Central memory CD8-positive, alpha-beta T cell (primary cell): Measurements from ENCODE around the gene C16orf89.
"Not testable (repeated sequence)": the region's sequence is repeated elsewhere in the genome, so short reads cannot be mapped to it uniquely, and the experiment has no call there.

Source experiments
- ATAC-seq: fragments of 150-1000 bp; cut with Tn5 transposase; replicated peaks from 2 replicates; pipeline ENCODE4 v1.10.0; 2022; ENCODE audit warnings: mild to moderate bottlenecking, moderate FRiP score, moderate number of reproducible peaks; ENCODE audit not compliant: poor library complexity, severe bottlenecking; ENCODE audit errors: extremely low read depth
- DNase-seq, 2 donors: peaks; one replicate each; pipeline ENCODE4 v3.0.0; 2021; ENCODE audit warnings: low spot score in 2 of 2
- H3K27ac Mint-ChIP-seq: one replicate; pipeline ENCODE4 v1.8.0; 2022; ENCODE audit warnings: low read depth, mild to moderate bottlenecking, moderate library complexity, mixed read lengths
- H3K27me3 Mint-ChIP-seq: one replicate; pipeline ENCODE4 v1.8.0; 2022; ENCODE audit warnings: mixed read lengths
- H3K36me3 Mint-ChIP-seq: one replicate; pipeline ENCODE4 v1.8.0; 2022; ENCODE audit warnings: mild to moderate bottlenecking, moderate library complexity, mixed read lengths; ENCODE audit not compliant: insufficient read depth
- H3K4me1 Mint-ChIP-seq: one replicate; pipeline ENCODE4 v1.8.0; 2022; ENCODE audit warnings: mixed read lengths
- H3K4me3 Mint-ChIP-seq: one replicate; pipeline ENCODE4 v1.8.0; 2022; ENCODE audit warnings: mild to moderate bottlenecking, moderate library complexity, mixed read lengths
- H3K9me3 Mint-ChIP-seq: one replicate; pipeline ENCODE4 v1.8.0; 2022; ENCODE audit warnings: mixed read lengths

Gene C16orf89

DNA sequence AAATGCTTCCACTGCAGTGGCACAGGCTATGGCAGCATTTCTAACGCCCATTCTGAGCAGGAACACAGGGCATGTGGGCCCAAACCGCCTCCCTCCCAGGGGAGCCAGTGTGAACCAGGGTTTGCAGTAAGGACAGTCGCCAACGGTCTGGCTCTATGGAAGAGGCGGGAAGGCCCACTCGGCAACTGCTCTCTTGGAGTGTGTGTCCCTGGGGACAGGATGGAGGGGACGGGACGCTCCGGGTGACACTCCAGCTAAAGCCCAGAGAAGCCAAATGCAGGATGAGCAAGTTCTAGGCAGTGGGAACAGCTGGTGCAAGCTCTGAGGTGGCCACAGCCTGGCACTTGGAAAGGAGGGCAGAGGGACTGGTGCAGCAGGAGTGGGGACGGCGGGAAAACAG lies 28.0 kb upstream of the C16orf89 start:
- H3K9me3 Mint-ChIP-seq, DNase-seq, H3K4me3 Mint-ChIP-seq, ATAC-seq, H3K27ac Mint-ChIP-seq, H3K27me3 Mint-ChIP-seq: not testable (repeated sequence)
- Mint-ChIP-seq H3K4me1 (peaks cover 20% of the 10 kb centered on the region), H3K36me3 (peaks cover 12% of the 10 kb centered on the region)

DNA sequence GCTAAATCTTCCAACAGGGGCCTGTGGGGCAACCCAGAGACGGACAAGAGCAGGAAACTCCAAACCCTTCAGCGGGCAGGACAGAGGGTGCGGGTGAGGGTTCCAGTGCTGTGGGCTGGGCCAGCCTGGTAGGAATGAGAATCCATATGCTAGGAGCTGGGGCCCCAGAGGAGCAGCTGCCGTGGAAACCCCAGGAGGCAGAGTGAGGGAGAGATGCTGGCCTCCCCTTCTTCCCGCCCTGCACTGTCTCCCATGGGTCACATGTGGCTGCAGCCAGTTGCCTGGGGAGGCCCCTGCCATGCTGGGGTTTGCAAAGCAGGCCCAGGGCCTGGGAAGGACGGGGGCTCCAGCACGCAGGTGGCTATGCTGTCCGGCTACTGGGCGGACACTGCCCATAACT lies 27.3 kb upstream of the C16orf89 start:
- Mint-ChIP-seq H3K36me3 (peaks cover 11% of the 10 kb centered on the region), H3K4me1 (peaks cover 20% of the 10 kb centered on the region)
- not testable (repeated sequence) for H3K27ac Mint-ChIP-seq, ATAC-seq, H3K27me3 Mint-ChIP-seq, H3K9me3 Mint-ChIP-seq, DNase-seq, H3K4me3 Mint-ChIP-seq

DNA sequence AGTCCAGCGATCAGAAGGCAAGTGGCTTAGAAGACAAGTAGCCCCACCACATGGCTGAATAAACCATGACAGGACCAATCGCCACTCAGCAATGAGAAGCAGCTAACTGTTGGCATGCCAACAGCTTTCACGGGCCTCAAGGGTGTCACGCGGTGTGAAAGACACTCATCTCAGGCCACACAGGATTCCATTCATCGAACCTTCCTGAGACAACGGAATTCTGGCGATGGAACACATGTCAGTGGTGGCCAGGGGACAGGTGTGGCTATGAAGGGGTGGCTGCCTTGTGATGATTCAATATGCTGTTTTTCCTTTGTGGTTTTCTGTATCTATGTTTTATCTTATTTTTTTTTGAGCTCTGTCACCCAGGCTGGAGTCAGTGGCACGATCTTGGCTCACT lies 24.8 kb upstream of the C16orf89 start:
- H3K9me3 Mint-ChIP-seq, H3K4me3 Mint-ChIP-seq, H3K4me1 Mint-ChIP-seq, DNase-seq, H3K36me3 Mint-ChIP-seq, ATAC-seq, H3K27ac Mint-ChIP-seq, H3K27me3 Mint-ChIP-seq: not testable (repeated sequence)

DNA sequence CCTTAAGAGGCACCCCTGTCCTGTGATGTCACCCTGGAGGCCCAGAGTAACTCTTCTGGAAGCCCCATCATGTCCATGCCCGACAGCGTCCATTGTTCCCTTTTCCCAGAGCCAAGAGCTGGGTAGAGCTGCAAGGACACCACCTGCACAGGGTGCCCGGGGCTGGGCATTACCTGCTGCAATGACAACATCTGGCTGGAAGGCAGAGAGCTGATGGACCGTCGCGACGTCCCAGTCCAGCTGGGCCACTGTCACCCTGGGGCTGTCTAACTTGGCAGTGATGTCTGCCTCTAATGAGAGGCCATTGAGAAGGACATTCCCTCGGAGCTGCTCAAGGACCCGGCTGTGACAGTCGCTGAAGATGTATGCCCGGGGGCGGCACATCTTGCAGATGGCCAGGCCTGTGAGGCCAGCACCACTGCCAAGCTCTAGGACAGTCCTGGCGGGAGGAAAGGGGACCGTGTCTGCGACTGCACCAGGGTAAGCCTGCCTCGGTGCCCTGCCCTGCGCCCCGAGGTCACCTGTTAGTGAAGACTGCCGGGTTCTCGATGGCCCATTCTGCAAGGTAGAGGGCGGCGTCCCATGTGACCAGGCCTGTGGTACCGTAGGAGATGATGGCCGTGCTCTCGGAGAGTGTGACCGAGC lies 24.3 kb upstream of the C16orf89 start:
- H3K27ac Mint-ChIP-seq, H3K9me3 Mint-ChIP-seq, DNase-seq, H3K27me3 Mint-ChIP-seq, H3K4me1 Mint-ChIP-seq, H3K4me3 Mint-ChIP-seq, ATAC-seq, H3K36me3 Mint-ChIP-seq: not testable (repeated sequence)

DNA sequence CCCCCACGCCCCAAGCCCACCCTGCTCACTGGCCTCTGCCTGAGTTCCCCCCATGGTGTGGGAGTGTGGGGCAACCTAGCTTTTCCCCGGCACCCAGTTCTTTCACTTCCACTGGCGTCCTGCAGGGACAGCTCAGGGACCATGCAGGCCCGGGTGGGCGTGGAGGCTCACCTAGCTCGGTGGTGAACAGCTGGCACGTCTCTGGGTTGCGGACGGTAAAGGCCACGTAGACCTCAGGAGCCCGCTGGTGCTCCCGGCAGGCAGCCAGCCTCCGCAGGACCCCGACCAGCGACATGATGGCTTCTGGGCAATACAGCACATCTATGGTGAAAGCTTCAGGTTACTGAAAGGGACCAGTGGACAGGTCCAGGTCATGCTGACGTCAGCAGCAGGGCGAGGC lies 23.2 kb upstream of the C16orf89 start:
- not testable (repeated sequence) for ATAC-seq, H3K9me3 Mint-ChIP-seq, H3K27ac Mint-ChIP-seq, DNase-seq, H3K4me3 Mint-ChIP-seq, H3K27me3 Mint-ChIP-seq
- Mint-ChIP-seq H3K36me3 (peaks cover 16% of the 10 kb centered on the region), H3K4me1 (peaks cover 12% of the 10 kb centered on the region)

DNA sequence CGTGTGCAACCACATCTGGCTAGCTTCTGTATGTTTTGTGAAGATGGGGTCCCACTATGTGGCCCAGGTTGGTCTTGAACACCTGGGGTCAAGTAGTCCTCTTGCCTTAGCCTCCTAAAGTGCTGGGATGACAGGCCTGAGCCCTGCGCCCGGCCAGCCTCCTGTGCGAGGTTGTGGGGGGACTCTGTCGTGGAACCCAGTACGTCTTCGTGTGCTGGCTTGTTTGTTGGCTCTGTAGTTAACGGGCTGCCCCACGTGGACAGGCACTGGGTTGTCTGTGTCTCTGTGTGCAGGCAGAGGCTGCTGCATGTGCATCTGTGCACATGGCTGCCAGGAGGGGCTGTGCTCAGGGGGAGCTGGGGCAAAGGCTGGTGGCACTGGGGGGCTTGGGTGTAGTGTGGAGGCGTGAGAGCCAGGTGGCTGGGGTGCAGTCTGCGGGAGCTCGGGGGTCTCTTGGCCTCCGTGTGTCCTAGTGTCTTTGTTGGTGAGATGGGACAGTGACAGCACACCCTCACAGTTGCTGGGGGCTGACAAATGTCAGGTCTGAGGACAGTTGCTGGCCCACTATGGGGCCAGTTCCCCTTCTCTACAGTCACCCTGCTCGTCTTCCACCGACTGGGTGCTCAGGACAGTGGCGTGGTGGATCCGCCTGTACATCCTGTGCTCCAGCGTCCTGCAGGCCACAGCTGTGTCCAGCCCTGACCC lies 22.5 kb upstream of the C16orf89 start:
- not testable (repeated sequence) for H3K27me3 Mint-ChIP-seq, H3K9me3 Mint-ChIP-seq, H3K4me3 Mint-ChIP-seq, ATAC-seq, H3K27ac Mint-ChIP-seq, DNase-seq
- Mint-ChIP-seq H3K36me3 (peaks cover 20% of the 10 kb centered on the region), H3K4me1 (peaks cover 12% of the 10 kb centered on the region)

DNA sequence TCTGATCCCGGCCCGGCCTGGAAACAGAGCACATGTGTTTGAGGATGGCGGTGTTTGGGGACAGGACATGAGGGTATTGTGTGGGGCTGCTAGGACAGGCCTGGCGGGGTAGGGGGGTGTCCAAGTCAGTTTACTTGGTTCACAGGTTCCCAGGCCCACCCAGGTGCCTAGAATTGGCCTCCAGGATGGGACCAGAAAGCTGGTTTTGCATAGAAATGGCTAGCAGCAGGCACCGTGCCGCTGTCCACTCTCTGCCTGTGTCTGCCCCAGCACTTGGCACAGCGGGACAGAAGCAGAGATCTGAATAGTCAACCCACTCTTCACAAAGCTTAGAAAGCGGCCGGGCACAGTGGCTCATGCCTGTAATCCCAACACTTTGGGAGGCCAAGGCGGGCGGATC lies 20.0 kb upstream of the C16orf89 start:
- not testable (repeated sequence) for H3K27me3 Mint-ChIP-seq, H3K4me1 Mint-ChIP-seq, H3K4me3 Mint-ChIP-seq, H3K9me3 Mint-ChIP-seq, DNase-seq, H3K27ac Mint-ChIP-seq, ATAC-seq
- H3K36me3 Mint-ChIP-seq = peaks cover 28% of the 10 kb centered on the region

DNA sequence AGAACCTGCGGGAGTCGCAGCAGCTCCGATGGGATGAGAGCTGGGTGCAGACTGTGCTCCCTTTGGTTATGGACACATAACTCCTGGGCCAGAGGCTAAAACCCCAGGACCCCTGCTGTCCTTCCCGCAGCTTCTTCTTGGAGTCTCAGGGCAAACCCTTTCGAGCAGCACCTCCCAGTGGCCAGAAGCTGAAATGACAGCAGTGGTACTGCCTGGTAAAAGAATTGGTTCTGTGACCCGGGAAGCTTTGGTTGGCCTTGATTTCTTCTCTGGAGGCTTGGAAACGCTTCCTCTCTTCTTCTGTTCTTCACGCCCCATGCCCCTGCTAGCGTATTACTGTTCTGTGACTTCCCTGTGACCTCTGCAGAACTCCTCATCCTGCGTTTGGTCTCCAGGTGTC lies 19.0 kb upstream of the C16orf89 start:
- not testable (repeated sequence) for H3K4me3 Mint-ChIP-seq

DNA sequence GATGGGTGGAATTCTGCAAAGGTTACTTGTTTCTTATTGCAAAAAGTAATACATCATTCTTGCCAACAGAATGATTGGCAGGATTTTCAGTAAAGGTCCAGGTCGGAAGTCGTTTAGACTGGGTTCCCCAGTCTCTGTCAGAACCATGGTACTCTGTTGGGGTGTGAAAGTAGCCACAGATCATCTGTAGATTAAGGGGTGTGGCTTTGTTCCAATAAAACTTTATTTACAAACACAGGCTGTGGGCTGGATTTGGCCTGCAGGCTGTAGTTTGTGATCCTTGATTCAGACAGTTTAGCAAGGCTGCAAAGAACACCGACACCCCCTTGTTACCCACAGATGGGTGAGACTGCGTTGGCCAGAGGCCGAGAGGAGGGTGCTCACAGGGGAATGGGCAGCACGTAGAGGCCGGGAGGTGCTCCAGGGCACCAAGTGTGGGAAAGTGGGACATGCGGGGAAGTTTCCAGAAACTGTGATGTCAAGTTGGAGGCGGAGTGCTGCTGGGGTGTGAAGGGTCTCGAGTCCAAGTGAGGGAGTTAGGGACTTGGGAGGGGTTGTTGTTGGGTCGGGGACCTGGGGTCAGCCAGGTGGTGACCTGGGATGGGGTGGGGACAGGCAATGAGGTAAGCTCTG lies 18.5 kb upstream of the C16orf89 start:
- not testable (repeated sequence) for ATAC-seq, H3K9me3 Mint-ChIP-seq, H3K4me3 Mint-ChIP-seq, H3K4me1 Mint-ChIP-seq, H3K27me3 Mint-ChIP-seq, DNase-seq, H3K27ac Mint-ChIP-seq
- peaks cover 34% of the 10 kb centered on the region for H3K36me3 Mint-ChIP-seq

More for the DNA sequence above, 19.0 kb upstream of the C16orf89 start:
- not testable (repeated sequence) for H3K4me1 Mint-ChIP-seq, H3K27me3 Mint-ChIP-seq, H3K27ac Mint-ChIP-seq, ATAC-seq, H3K9me3 Mint-ChIP-seq
- H3K36me3 Mint-ChIP-seq = peaks cover 29% of the 10 kb centered on the region
- DNase-seq = peak; percentile 31 to 34

DNA sequence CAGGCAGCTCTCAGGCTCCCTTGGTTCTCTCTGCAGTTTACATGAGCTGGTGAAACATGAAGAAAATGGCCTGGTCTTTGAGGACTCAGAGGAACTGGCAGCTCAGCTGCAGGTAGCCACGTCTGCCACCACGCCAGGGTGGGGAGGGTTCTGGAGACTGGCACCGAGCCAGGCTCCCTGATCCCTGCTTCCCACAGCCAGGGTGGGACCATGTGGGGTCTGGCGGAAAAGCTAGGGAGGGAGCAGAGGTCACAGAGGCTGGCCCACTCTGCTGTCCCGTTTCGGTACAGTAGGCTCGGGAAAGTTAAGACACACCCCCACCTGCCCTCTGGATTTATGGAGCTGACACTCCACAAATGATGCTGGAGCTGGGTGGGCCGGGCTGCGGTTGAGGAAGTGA lies 17.9 kb upstream of the C16orf89 start:
- not testable (repeated sequence) for H3K9me3 Mint-ChIP-seq, DNase-seq, H3K4me1 Mint-ChIP-seq, H3K27ac Mint-ChIP-seq, ATAC-seq, H3K4me3 Mint-ChIP-seq, H3K27me3 Mint-ChIP-seq
- peaks cover 35% of the 10 kb centered on the region for H3K36me3 Mint-ChIP-seq

DNA sequence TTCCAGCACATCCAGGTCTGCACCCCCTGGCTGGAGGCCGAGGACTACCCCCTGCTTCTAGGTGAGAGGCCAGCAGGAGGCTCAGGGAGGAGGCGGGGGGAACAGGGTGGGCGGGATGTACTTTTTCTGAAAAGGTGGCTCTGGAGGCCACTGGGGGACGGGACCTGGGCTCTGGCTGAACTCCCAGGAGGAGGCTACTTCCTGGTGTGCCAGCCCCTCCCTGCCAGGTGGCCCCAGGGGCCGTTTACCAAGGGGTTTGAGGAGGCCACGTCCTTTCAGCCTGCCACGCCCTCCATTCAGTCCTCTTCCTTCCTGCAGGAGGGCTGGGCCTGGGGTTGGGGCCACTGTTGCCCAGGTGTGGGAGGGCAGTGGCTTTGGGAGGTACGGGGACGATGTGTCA lies 15.2 kb upstream of the C16orf89 start:
- not testable (repeated sequence) for DNase-seq, H3K27me3 Mint-ChIP-seq, H3K9me3 Mint-ChIP-seq, H3K4me3 Mint-ChIP-seq, H3K27ac Mint-ChIP-seq, H3K4me1 Mint-ChIP-seq, ATAC-seq
- H3K36me3 Mint-ChIP-seq = peaks cover 34% of the 10 kb centered on the region

DNA sequence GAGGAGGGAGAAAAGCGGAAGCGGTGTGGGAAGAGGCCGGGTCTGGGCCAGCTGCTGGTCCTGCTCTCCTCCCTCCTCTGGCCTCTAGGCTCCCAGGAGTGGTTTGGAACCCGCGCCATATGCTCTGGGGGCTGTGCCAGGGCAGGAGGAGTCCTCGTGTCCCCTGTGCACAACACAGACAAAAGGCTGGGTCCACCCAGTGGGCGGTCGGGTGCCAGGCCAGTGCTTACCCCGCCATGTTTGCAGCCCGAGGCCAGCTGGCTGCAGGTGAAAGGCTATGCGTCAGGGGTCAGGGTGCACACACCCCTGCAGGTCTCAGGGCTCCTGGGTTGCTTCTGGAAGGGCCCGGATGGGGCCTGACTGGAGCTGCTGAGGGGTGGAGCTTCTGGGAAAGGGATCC lies 14.7 kb upstream of the C16orf89 start:
- H3K9me3 Mint-ChIP-seq, H3K4me3 Mint-ChIP-seq, H3K27ac Mint-ChIP-seq, H3K4me1 Mint-ChIP-seq, H3K27me3 Mint-ChIP-seq, DNase-seq, ATAC-seq: not testable (repeated sequence)
- peaks cover 34% of the 10 kb centered on the region for H3K36me3 Mint-ChIP-seq

DNA sequence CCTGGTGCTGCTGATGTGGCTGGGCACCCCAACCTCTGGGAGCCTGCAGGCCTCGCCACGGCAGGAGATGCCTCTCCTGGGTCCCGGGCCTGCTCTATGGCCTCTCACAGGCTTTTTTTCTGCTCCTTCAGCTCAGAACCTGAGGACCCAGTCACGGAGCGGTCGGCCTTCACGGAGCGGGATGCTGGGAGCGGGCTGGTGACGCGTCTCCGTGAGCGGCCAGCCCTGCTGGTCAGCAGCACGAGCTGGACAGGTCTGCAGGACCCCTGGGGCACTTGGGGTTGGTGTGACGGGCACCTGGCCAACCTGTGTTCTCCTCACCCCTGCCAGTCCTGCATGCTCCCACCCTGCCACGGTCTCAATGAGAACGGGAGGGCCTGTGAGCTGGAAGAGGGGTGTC lies 12.9 kb upstream of the C16orf89 start:
- Mint-ChIP-seq H3K36me3 (peaks cover 29% of the 10 kb centered on the region), H3K4me1 (no peaks in the 10 kb centered on the region), H3K27ac (no peak overlapping the region), H3K27me3 (no peaks in the 10 kb centered on the region), H3K9me3 (no peaks in the 10 kb centered on the region), H3K4me3 (no peak overlapping the region)
- DNase-seq = no peak
- ATAC-seq = no peak
